NCI-H2171 treated with DMSO at 0.1 percent for 48 hours (cell line): ENCODE results near the gene ALKBH2.

Experiments used
- DNase-seq: peaks from one replicate; lab custom pipeline; 2025; lab: John Stamatoyannopoulos, UW

The ALKBH2 gene

GRCh38 chr12:109113661-109114321 is 20.5 kb upstream of the ALKBH2 start:
- DNase-seq, result no peak

GRCh38 chr12:109112720-109113465 is 19.6 kb upstream of the ALKBH2 start:
- DNase-seq, result no peak

GRCh38 chr12:109110988-109111495 is 17.8 kb upstream of the ALKBH2 start:
- DNase-seq, result peak; percentile 70

GRCh38 chr12:109109746-109110350 is 16.6 kb upstream of the ALKBH2 start:
- DNase-seq, result peak; percentile 10

GRCh38 chr12:109105176-109105575 is 11.9 kb upstream of the ALKBH2 start:
- no peak for DNase-seq

GRCh38 chr12:109102491-109102890 is 9.2 kb upstream of the ALKBH2 start:
- no peak for DNase-seq

- DNase-seq, result no peak
These were observed 7.5 kb upstream of the ALKBH2 start for GRCh38 chr12:109100741-109101140.

GRCh38 chr12:109099431-109100020 is 6.3 kb upstream of the ALKBH2 start:
- DNase-seq, result no peak

GRCh38 chr12:109098651-109099050 is 5.4 kb upstream of the ALKBH2 start:
- no peak for DNase-seq

GRCh38 chr12:109098183-109098604 is 4.9 kb upstream of the ALKBH2 start:
- no peak for DNase-seq

GRCh38 chr12:109097435-109098182 is 4.3 kb upstream of the ALKBH2 start, which contains the start of gene UNG:
TSS of gene UNG (plus strand) at chr12:109097597. CDS start at chr12:109097680, 83 bp downstream.
- peak; percentile 94 for DNase-seq

- no peak for DNase-seq
These were observed 3.8 kb upstream of the ALKBH2 start for GRCh38 chr12:109097140-109097434.

- DNase-seq, result no peak
These were observed 713 bp downstream of the ALKBH2 start for GRCh38 chr12:109092497-109093021.

GRCh38 chr12:109089683-109090082 is 3.6 kb downstream of the ALKBH2 start:
- no peak for DNase-seq

- DNase-seq, result no peak
These were observed 4.5 kb downstream of the ALKBH2 start for GRCh38 chr12:109088818-109089217.

- DNase-seq, result no peak
These were observed 6.0 kb downstream of the ALKBH2 start for GRCh38 chr12:109087250-109087649.

GRCh38 chr12:109085590-109085989 is 7.7 kb downstream of the ALKBH2 start:
- DNase-seq, result no peak

- DNase-seq, result no peak
These were observed 8.8 kb downstream of the ALKBH2 start for GRCh38 chr12:109084425-109084824.

- no peak for DNase-seq
These were observed 10.5 kb downstream of the ALKBH2 start for GRCh38 chr12:109082751-109083150.

GRCh38 chr12:109074866-109075265 is 18.4 kb downstream of the ALKBH2 start:
- no peak for DNase-seq
